ENCODE measurements around the gene BCAS1.

The BCAS1 gene

DNA sequence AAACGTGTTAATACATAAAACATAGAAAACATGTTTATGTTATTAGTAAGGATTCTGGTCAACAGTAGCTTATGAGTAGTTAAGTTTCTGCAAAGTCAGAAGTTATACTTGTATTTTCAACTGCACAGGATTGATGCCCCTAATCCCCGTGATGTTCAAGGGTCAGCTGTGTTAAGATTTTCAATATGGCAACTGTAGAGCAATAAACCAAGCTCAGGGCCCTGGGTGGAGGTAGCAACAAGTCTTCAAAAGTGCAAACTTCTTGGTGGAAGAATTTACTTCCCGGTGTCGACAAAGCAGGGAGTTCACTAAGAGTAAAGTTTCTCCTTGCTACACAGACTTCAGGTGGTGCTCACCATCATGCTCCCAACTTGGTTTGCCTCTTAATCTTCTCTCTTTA, 4.1 kb upstream of the BCAS1 start:
- no peak overlapping the region for H3K4me3 ChIP-seq (ENCODE audit: low read length)
- TF ChIP-seq, protein P1, sequence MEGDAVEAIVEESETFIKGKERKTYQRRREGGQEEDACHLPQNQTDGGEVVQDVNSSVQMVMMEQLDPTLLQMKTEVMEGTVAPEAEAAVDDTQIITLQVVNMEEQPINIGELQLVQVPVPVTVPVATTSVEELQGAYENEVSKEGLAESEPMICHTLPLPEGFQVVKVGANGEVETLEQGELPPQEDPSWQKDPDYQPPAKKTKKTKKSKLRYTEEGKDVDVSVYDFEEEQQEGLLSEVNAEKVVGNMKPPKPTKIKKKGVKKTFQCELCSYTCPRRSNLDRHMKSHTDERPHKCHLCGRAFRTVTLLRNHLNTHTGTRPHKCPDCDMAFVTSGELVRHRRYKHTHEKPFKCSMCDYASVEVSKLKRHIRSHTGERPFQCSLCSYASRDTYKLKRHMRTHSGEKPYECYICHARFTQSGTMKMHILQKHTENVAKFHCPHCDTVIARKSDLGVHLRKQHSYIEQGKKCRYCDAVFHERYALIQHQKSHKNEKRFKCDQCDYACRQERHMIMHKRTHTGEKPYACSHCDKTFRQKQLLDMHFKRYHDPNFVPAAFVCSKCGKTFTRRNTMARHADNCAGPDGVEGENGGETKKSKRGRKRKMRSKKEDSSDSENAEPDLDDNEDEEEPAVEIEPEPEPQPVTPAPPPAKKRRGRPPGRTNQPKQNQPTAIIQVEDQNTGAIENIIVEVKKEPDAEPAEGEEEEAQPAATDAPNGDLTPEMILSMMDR (IDR thresholded peaks at IDR 0.05; ENCODE audit: insufficient read depth, low read depth, low read length, missing control alignments) = no peak
- DNase-seq (ENCODE audit: low read depth) = no peak

DNA sequence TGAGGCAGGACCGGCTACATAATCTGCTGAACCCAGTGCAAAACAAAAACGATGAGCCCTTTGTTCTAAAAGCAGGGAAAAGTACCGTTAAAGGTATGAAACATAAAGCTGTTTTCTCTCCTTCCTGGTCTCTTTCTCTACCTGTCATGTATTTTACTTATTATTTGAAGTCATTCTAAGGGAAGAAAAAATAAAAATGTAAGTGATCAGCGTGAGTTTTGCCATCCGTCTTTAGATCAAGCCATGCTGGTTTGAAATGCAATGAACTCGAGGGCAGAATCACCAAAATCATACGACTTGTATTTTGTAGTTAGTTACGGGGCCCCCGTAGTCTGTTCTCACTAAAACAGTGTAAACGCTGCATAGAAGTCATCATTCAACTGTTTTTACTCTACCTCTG, 2.9 kb upstream of the BCAS1 start:
- no peak overlapping the region for H3K4me3 ChIP-seq (ENCODE audit: low read length)
- DNase-seq (ENCODE audit: low read depth) = no peak
- TF ChIP-seq, protein P1 (IDR thresholded peaks at IDR 0.05; ENCODE audit: insufficient read depth, low read depth, low read length, missing control alignments) = no peak

DNA sequence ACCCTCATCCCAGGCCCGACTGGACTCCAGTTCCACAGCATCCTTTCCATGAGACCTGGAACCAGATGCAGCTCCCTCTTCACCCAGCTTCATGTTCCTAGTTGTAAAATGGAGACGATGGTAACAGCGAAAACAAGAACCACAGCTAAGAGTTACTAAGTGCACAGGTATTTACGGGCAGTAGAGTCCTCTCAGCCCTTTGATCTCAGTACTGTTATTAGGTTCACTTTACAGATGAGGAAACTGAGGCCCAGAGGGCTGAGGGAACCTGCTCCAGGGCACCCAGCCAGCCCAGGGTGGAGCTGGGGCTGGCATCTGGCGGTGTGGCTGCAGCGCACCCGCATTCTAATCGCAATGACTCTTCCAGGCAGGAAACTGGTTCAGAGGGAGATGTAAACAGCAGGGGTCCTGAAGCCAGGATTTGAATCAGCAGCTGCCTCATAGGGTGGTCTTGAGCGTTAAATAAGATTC, 858 bp downstream of the BCAS1 start:
- no peak for DNase-seq (ENCODE audit: low read depth)
- no peak overlapping the region for H3K4me3 ChIP-seq (ENCODE audit: low read length)
- TF ChIP-seq, protein P1 (IDR thresholded peaks at IDR 0.05; ENCODE audit: insufficient read depth, low read depth, low read length, missing control alignments) = no peak

DNA sequence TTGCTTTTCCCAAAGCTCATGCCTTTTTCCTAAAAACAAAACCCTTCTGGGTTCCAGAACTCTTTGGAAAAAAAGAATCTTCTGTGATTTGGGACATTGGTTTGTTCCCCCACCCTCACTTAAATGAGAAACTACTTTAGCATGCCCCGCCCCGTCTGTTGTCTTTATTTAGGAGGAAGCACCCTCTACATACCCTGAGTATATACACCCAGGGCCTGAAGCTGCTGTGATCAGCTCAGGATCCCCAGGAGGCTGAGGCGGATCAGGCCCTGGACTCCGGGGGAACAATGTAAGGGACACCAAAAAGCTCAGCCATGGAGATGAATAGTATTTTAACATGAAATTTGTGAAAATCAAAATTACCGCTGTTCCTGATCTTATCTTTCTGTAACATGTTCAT, 1.4 kb downstream of the BCAS1 start:
- TF ChIP-seq, protein P1 (IDR thresholded peaks at IDR 0.05; ENCODE audit: insufficient read depth, low read depth, low read length, missing control alignments) = no peak
- DNase-seq (ENCODE audit: low read depth) = no peak
- H3K4me3 ChIP-seq (ENCODE audit: low read length) = no peak overlapping the region

DNA sequence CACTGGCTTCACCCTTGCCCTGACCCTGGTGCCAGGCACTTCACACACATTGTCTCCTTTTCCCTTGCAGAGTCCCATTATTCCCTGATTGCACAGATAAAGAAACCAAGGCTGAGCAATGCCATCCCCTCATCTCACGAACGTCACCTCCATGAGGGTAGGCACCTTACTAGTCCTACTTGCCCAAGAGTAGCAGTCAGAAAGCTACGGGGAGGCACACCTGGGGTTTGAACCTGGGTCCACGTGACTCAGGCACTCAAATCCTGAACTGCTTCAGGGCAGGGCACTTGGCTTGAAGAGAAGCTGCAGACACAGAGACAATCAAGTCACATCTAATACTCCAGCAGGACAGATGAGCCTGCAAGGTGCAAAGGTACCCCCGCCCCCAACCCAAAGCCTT, 1.9 kb downstream of the BCAS1 start:
- no peak overlapping the region for H3K4me3 ChIP-seq (ENCODE audit: low read length)
- no peak for DNase-seq (ENCODE audit: low read depth)
- TF ChIP-seq, protein P1 (IDR thresholded peaks at IDR 0.05; ENCODE audit: insufficient read depth, low read depth, low read length, missing control alignments) = no peak

DNA sequence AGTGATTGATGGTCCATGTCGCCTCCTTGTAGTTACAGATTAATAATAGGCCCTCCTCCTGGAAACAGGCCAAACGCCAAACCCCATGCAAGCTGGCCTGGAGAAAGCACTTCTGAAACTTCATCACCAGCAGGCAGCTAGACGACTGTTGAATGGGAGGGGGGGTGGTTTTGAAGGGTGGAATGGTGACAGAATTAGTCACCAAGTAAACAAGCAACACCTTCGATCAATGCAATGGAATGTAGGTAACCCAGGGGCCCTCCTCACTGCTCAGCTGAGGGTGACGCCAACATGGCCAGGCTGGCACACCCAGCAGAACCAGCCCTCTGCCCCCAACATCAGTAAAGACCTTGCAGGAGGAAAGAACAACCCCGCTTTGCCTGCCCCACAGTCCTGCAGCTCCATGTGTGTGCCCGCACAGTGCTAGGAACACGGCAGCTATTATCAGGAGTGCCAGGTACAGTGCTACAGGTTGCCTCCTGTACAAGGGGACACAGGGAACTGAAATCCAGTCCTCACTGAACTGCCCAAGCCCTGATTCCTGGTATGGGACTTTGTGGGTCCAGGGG, 2.7 kb downstream of the BCAS1 start:
- TF ChIP-seq, protein P1 (IDR thresholded peaks at IDR 0.05; ENCODE audit: insufficient read depth, low read depth, low read length, missing control alignments) = no peak
- DNase-seq (ENCODE audit: low read depth) = peak; percentile 95
- H3K4me3 ChIP-seq (ENCODE audit: low read length) = no peak overlapping the region

DNA sequence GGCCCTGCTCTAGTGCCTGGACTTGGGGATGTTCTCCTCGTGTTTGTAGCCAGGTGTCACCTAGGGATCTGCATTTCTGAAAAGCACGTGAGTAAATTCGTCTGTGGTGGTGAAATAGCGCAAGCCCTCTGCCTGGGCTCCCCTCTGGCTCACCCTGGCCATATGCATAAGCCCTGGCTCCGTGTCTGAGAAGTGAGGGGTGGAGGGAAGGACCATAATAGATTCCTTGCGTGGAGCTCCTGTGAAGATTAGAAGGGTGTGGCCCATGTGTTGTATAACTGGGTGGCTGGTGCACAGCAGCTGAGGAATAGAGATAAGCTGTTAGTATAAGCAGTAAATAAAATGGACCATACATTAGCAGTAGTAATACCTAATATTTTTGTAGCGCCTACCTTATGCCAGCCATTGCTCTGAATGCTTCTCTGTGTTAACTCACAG, 4.8 kb downstream of the BCAS1 start:
- TF ChIP-seq, protein P1 (IDR thresholded peaks at IDR 0.05; ENCODE audit: insufficient read depth, low read depth, low read length, missing control alignments) = no peak
- no peak overlapping the region for H3K4me3 ChIP-seq (ENCODE audit: low read length)
- DNase-seq (ENCODE audit: low read depth) = no peak
